WERI-Rb-1 (cell line): ENCODE results near the gene GBP3.
"Not testable (repeated sequence)": the region's sequence is repeated elsewhere in the genome, so short reads cannot be mapped to it uniquely, and the experiment has no call there.

Experiments
- DNase-seq: peaks from one replicate; pipeline ENCODE4 v3.0.0-alpha.2; 2020
- H3K27ac ChIP-seq: fragments of 250-450 bp; sonication (Bioruptor Pico); 2 replicates; pipeline ENCODE4 v1.5.1; 2020; ENCODE audit warnings: mild to moderate bottlenecking, moderate library complexity
- H3K27me3 ChIP-seq: fragments of 250-450 bp; sonication (Bioruptor Pico); 2 replicates; pipeline ENCODE4 v1.5.1; 2021; ENCODE audit warnings: mild to moderate bottlenecking, low read depth, moderate library complexity; ENCODE audit not compliant: insufficient read depth, severe bottlenecking
- H3K36me3 ChIP-seq: fragments of 250-450 bp; sonication (Bioruptor Pico); 2 replicates; pipeline ENCODE4 v1.5.1; 2020; ENCODE audit warnings: mild to moderate bottlenecking, moderate library complexity
- H3K4me3 ChIP-seq: 2 replicates; pipeline ENCODE4 v1.5.1; 2011; ENCODE audit warnings: low read depth, mild to moderate bottlenecking, control low read depth, low read length
- H3K9me3 ChIP-seq: fragments of 250-450 bp; sonication (Bioruptor Pico); 2 replicates; pipeline ENCODE4 v1.5.1; 2021; ENCODE audit warnings: mild to moderate bottlenecking, moderate library complexity; ENCODE audit not compliant: severe bottlenecking
- TF ChIP-seq, protein P1 (sequence below): IDR thresholded peaks from 2 replicates; pipeline ENCODE4 v1.5.1; 2011; ENCODE audit warnings: low read depth, mild to moderate bottlenecking, control low read depth, inconsistent platforms, low read length

The GBP3 gene

GRCh38 chr1:88990426-88990825 is 32.2 kb downstream of the GBP3 start:
- DNase-seq = no peak
- no peak overlapping the region for H3K4me3 ChIP-seq
- H3K9me3 ChIP-seq = no peaks in the 10 kb centered on the region
- H3K27ac ChIP-seq = no peak overlapping the region
- peaks cover 16% of the 10 kb centered on the region for H3K36me3 ChIP-seq
- TF ChIP-seq, protein P1, sequence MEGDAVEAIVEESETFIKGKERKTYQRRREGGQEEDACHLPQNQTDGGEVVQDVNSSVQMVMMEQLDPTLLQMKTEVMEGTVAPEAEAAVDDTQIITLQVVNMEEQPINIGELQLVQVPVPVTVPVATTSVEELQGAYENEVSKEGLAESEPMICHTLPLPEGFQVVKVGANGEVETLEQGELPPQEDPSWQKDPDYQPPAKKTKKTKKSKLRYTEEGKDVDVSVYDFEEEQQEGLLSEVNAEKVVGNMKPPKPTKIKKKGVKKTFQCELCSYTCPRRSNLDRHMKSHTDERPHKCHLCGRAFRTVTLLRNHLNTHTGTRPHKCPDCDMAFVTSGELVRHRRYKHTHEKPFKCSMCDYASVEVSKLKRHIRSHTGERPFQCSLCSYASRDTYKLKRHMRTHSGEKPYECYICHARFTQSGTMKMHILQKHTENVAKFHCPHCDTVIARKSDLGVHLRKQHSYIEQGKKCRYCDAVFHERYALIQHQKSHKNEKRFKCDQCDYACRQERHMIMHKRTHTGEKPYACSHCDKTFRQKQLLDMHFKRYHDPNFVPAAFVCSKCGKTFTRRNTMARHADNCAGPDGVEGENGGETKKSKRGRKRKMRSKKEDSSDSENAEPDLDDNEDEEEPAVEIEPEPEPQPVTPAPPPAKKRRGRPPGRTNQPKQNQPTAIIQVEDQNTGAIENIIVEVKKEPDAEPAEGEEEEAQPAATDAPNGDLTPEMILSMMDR = no peak
- no peaks in the 10 kb centered on the region for H3K27me3 ChIP-seq

DNA sequence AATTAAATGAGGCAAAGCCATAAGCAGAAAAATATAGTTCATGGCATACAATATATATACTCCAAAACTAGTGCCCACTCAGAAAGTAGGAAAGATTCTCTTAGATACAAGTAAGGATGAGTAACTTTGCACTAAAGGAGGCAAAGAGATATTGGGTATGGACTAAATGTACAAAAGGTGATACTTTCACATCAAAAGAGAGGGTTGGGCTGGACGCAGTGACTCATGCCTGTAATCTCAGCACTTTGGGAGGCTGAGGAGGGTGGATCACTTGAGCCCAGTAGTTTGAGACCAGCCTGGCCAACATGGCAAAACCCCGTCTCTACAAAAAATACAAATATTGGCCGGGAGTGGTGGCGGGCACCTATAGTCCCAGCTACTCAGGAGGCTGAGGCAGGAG is 37.0 kb downstream of the GBP3 start:
- H3K36me3 ChIP-seq = peaks cover 15% of the 10 kb centered on the region
- H3K27me3 ChIP-seq = no peaks in the 10 kb centered on the region
- no peak for DNase-seq
- H3K9me3 ChIP-seq = no peaks in the 10 kb centered on the region
- H3K4me3 ChIP-seq = no peak overlapping the region
- no peak overlapping the region for H3K27ac ChIP-seq
- TF ChIP-seq, protein P1 = no peak

DNA sequence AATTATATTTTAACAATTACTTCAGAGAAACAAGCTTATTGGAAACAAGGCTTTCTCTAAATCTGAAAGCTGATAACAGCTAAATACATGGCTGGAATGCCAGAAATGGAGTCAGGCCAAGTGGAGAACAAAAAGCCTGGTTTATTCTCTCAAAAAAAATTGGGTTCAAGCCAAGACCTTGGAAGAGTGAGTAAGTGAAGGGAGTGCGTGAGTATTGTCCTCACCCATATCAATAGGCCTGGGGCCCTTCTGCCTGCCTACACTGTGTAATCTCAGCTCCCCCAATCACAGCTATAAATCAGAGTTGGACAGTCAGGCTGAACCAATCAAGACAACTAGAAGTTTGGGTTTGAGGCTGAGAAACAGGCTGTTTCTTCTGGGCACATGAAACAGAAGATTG is 37.6 kb downstream of the GBP3 start:
- H3K36me3 ChIP-seq = peaks cover 15% of the 10 kb centered on the region
- H3K27ac ChIP-seq = no peak overlapping the region
- no peak overlapping the region for H3K4me3 ChIP-seq
- H3K9me3 ChIP-seq = no peaks in the 10 kb centered on the region
- no peaks in the 10 kb centered on the region for H3K27me3 ChIP-seq
- TF ChIP-seq, protein P1 = no peak
- no peak for DNase-seq

DNA sequence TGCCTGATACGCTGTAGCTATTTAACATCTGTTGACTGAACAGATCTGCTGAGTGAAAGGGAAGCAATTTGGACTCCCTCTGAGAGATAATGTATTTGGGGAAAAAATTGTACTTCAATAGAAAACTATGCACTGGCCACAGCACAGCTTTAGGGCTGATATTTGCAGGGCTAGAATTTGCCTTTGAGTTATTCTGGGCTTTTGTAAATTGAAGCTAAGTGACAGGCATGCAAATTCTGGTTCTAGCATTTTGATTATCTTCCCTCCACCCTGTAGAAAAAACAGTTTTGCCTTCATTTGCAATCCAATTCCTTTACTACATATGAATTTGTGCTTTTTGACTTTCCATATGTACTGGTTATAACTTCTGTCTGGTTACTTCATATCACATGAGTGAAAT is 38.1 kb downstream of the GBP3 start:
- TF ChIP-seq, protein P1 = no peak
- Histone ChIP-seq H3K36me3 (peaks cover 15% of the 10 kb centered on the region), H3K27me3 (no peaks in the 10 kb centered on the region), H3K27ac (no peak overlapping the region), H3K4me3 (no peak overlapping the region), H3K9me3 (no peaks in the 10 kb centered on the region)
- DNase-seq = no peak

DNA sequence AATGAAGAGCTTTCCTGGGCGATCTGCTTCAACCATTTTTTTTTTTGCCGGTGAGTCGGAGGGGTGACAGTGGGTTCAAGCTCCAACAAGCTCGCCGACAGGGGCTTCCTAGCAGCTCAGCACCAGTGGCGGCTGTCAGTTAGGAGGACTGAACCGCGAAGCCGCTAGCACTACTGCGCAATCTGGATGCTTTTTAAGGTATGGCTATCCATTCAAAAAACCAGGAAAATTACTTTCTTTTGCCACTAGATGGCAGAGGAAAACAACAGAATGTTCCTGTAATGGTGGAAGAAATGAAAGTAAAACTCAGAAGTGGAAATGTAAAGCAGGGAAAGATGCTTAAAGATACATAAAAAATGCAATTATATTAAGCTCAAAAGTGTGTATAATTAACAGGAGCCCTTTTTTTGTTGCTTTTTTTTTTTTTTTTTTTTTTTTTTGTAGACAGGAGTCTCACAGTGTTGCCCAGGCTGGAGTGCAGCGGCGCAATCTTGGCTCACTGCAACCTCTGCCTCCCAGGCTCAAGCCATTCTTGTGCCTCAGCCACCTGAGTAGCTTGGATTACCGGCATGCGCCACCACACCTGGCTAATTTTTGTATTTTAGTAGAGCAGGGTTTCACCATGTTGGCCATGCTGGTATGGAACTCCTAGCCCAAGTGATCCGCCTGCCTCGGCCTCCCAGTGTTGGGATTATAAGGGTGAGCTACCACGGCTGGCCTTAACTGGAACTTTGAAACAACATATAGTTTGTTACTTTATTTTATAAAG is 38.7 kb downstream of the GBP3 start:
- TF ChIP-seq, protein P1 = peak; percentile 33
- Histone ChIP-seq H3K27me3 (no peaks in the 10 kb centered on the region), H3K36me3 (peaks cover 15% of the 10 kb centered on the region), H3K9me3 (no peaks in the 10 kb centered on the region), H3K4me3 (no peak overlapping the region), H3K27ac (no peak overlapping the region)
- no peak for DNase-seq

DNA sequence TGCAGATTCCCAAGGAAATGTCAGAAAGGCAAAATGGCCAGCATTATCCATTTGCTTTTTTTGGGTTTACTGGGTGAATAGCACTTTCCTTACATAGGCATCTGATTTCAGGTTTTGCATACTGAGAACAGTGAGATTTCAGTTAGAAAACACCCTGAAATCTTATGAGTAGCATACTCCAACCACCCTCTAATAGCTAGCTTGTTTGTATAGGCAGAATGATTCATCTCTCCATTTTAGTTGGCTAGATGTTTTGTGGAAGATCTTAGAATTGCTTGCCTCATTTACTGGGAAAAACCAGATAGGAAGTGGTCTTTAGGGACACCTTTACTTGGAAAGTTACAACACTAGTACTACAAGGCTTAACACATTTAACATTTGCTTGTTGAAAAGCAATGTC is 40.6 kb downstream of the GBP3 start:
- TF ChIP-seq, protein P1 = no peak
- Histone ChIP-seq H3K36me3 (peaks cover 6% of the 10 kb centered on the region), H3K27ac (no peak overlapping the region), H3K9me3 (no peaks in the 10 kb centered on the region), H3K27me3 (no peaks in the 10 kb centered on the region), H3K4me3 (no peak overlapping the region)
- no peak for DNase-seq

DNA sequence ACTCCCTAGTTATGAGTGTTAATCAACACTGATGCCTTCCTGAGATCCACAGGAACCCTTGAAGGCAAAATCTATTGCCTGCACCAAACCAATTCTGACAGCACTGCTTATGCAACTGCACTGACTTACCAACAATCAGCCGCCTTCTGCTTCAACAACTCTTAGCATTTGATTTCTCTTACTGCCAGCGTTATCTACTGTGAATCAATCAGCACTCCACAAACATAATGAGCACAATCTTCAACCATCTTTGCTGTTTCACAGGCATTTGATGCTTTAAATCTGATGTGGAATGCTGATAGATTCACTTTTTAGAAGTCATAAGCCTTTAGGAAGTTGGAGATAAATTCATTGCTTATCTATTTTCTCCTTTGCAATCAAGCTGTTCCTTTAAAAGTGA is 41.2 kb downstream of the GBP3 start:
- not testable (repeated sequence) for H3K27me3 ChIP-seq, H3K9me3 ChIP-seq, H3K27ac ChIP-seq, H3K36me3 ChIP-seq, DNase-seq, H3K4me3 ChIP-seq
